H1 (cell line): ENCODE results near the gene TIFAB. TPM values are rescaled to one million over a fixed set of nuclear protein-coding genes. Genes with fewer than 3 reads are reported as not detected.
A peak's percentile ranks its signal among the peaks of the same experiment; 100 is the strongest.

Source experiments
- CTCF ChIA-PET: fragments of 300-600 bp; sonication (Branson Sonifier 250); formaldehyde crosslinking; loops from one replicate; lab custom pipeline; 2021; ENCODE audit not compliant: partially characterized antibody; lab: Charles Lee
- POLR2A ChIA-PET: fragments of 300-600 bp; sonication (Branson Sonifier 250); formaldehyde crosslinking; loops from one replicate; lab custom pipeline; 2021; ENCODE audit warnings: inconsistent platforms; ENCODE audit not compliant: partially characterized antibody; lab: Charles Lee
- DNase-seq, 2 experiments: peaks; one replicate each; pipeline versions ENCODE4 v3.0.0 to v3.0.0-alpha.2; 2010 to 2022; ENCODE audit warnings: low spot score in 2 of 2, low read depth in 1 of 2, mixed read lengths in 1 of 2
- FAIRE-seq: peaks from 2 replicates; lab custom pipeline; 2011; peaks lifted over from hg19 to GRCh38; lab: Jason Lieb, UNC
- H2AFZ ChIP-seq: 2 replicates; pipeline ENCODE4 v1.8.1; 2012; ENCODE audit warnings: low read length, inconsistent platforms
- H2AK5ac ChIP-seq: 2 replicates; pipeline ENCODE4 v1.6.1; 2013; ENCODE audit warnings: low read depth, low read length
- H2BK120ac ChIP-seq: replicated peaks from 2 replicates; pipeline ENCODE3; 2013; ENCODE audit warnings: low read depth, low read length, inconsistent platforms
- H2BK12ac ChIP-seq: 2 replicates; pipeline ENCODE4 v1.6.1; 2013; ENCODE audit warnings: low read depth, low read length
- H2BK15ac ChIP-seq: 2 replicates; pipeline ENCODE4 v1.6.1; 2013; ENCODE audit warnings: low read length
- H2BK20ac ChIP-seq: 2 replicates; pipeline ENCODE4 v1.6.1; 2013; ENCODE audit warnings: low read length
- H2BK5ac ChIP-seq: 2 replicates; pipeline ENCODE4 v1.6.1; 2013; ENCODE audit warnings: low read depth, low read length
- H3K14ac ChIP-seq: 2 replicates; pipeline ENCODE4 v1.6.1; 2013; ENCODE audit warnings: inconsistent platforms; ENCODE audit not compliant: insufficient read length
- H3K18ac ChIP-seq: 2 replicates; pipeline ENCODE4 v1.6.1; 2013; ENCODE audit warnings: low read length; ENCODE audit errors: extremely low read depth
- H3K23ac ChIP-seq: 2 replicates; pipeline ENCODE4 v1.6.1; 2013; ENCODE audit warnings: inconsistent platforms; ENCODE audit not compliant: insufficient read length
- H3K23me2 ChIP-seq: 2 replicates; pipeline ENCODE4 v1.6.1; 2013; ENCODE audit warnings: low read depth, low read length
- H3K27ac ChIP-seq: 2 replicates; pipeline ENCODE4 v1.6.1; 2011; ENCODE audit warnings: low read depth, low read length, inconsistent platforms
- H3K27me3 ChIP-seq, 4 experiments: replicated peaks in 1 of 4; 1 replicate in 1 of 4; 2 replicates in 3 of 4; pipeline versions ENCODE4 v1.6.1 to v1.8.1; 2011 to 2013; ENCODE audit warnings: low read length in 3 of 4, mild to moderate bottlenecking in 3 of 4, inconsistent platforms in 2 of 4, mixed read lengths in 2 of 4, moderate library complexity in 1 of 4; ENCODE audit not compliant: control insufficient read depth in 3 of 4, insufficient read depth in 3 of 4; ENCODE audit errors: extremely low read depth in 1 of 4
- H3K36me3 ChIP-seq, 4 experiments: 2 replicates each; pipeline versions ENCODE4 v1.6.1 to v1.8.1; 2011 to 2013; ENCODE audit warnings: mild to moderate bottlenecking in 4 of 4, low read length in 3 of 4, moderate library complexity in 2 of 4, control low read depth in 1 of 4, inconsistent platforms in 1 of 4; ENCODE audit not compliant: insufficient read depth in 4 of 4, control insufficient read depth in 2 of 4
- H3K4ac ChIP-seq: replicated peaks from 2 replicates; pipeline ENCODE3; 2013; ENCODE audit warnings: low read length, low read depth, mixed read lengths, inconsistent platforms; ENCODE audit not compliant: insufficient read length
- H3K4me1 ChIP-seq, 4 experiments: replicated peaks in 1 of 4; 1 replicate in 1 of 4; 2 replicates in 3 of 4; pipeline versions ENCODE4 v1.6.1 to v1.8.1; 2011 to 2013; ENCODE audit warnings: low read length in 3 of 4, inconsistent platforms in 2 of 4, mixed read lengths in 1 of 4; ENCODE audit not compliant: insufficient read depth in 4 of 4, control insufficient read depth in 3 of 4
- H3K4me2 ChIP-seq, 2 experiments: 2 replicates each; pipeline versions ENCODE4 v1.6.1 to v1.8.1; 2011 to 2013; ENCODE audit warnings: low read depth in 2 of 2, low read length in 2 of 2, control low read depth in 1 of 2, inconsistent platforms in 1 of 2, mild to moderate bottlenecking in 1 of 2; ENCODE audit not compliant: insufficient read depth in 1 of 2
- H3K4me3 ChIP-seq, 4 experiments: fragments of 200-600, 300-600 bp in 1 of 4; sonication (generic), shearing (Covaris generic), sonication (Bioruptor Twin) in 1 of 4; 2 replicates each; pipeline versions ENCODE4 v1.5.1 to v1.8.1; 2011 to 2016; ENCODE audit warnings: low read length in 4 of 4, low read depth in 3 of 4, control low read depth in 2 of 4, inconsistent platforms in 2 of 4, mild to moderate bottlenecking in 2 of 4, mixed read lengths in 1 of 4, moderate library complexity in 1 of 4; ENCODE audit not compliant: insufficient read depth in 2 of 4; ENCODE audit errors: extremely low read depth in 1 of 4
- H3K56ac ChIP-seq: replicated peaks from 2 replicates; pipeline ENCODE3; 2013; ENCODE audit warnings: low read depth, mild to moderate bottlenecking, mixed read lengths, low read length, inconsistent platforms; ENCODE audit not compliant: insufficient read length
- H3K79me1 ChIP-seq: 2 replicates; pipeline ENCODE4 v1.6.1; 2013; ENCODE audit warnings: low read depth, low read length, control low read depth
- H3K79me2 ChIP-seq, 2 experiments: 2 replicates each; pipeline versions ENCODE4 v1.6.1 to v1.8.1; 2012 to 2013; ENCODE audit warnings: low read length in 2 of 2, mild to moderate bottlenecking in 2 of 2, inconsistent platforms in 1 of 2; ENCODE audit not compliant: insufficient read depth in 2 of 2, control insufficient read depth in 1 of 2
- H3K9ac ChIP-seq, 4 experiments: replicated peaks in 1 of 4; 1 replicate in 1 of 4; 2 replicates in 3 of 4; pipeline versions ENCODE4 v1.6.1 to v1.8.1; 2011 to 2013; ENCODE audit warnings: low read depth in 3 of 4, low read length in 3 of 4, control low read depth in 2 of 4, mild to moderate bottlenecking in 2 of 4, moderate library complexity in 2 of 4, inconsistent platforms in 1 of 4; ENCODE audit errors: extremely low read depth in 1 of 4
- H3K9me3 ChIP-seq, 2 experiments: 2 replicates each; pipeline versions ENCODE4 v1.6.1 to v1.8.1; 2012 to 2013; ENCODE audit warnings: mild to moderate bottlenecking in 2 of 2, moderate library complexity in 2 of 2, control low read depth in 1 of 2, inconsistent platforms in 1 of 2, low read depth in 1 of 2, low read length in 1 of 2, mixed read lengths in 1 of 2; ENCODE audit not compliant: insufficient read depth in 2 of 2
- H4K20me1 ChIP-seq, 2 experiments: replicated peaks in 1 of 2; 2 replicates each; pipeline versions ENCODE3 to v1.8.1; 2011 to 2013; ENCODE audit warnings: inconsistent platforms in 2 of 2, low read length in 2 of 2, mild to moderate bottlenecking in 1 of 2; ENCODE audit not compliant: insufficient read depth in 2 of 2, control insufficient read depth in 1 of 2
- H4K5ac ChIP-seq: 2 replicates; pipeline ENCODE4 v1.6.1; 2013; ENCODE audit warnings: low read length, low read depth, mixed read lengths, inconsistent platforms; ENCODE audit not compliant: insufficient read length
- H4K8ac ChIP-seq: 2 replicates; pipeline ENCODE4 v1.8.0; 2013; ENCODE audit warnings: mild to moderate bottlenecking, moderate library complexity, low read length, inconsistent platforms; ENCODE audit not compliant: insufficient read depth; ENCODE audit errors: extremely low read depth
- H4K91ac ChIP-seq: replicated peaks from 2 replicates; pipeline ENCODE3; 2013; ENCODE audit warnings: low read length, mixed read lengths, inconsistent platforms; ENCODE audit not compliant: insufficient read length
- CBX8 ChIP-seq: fragments of 300-800, 300-1000 bp; sonication (generic); IDR thresholded peaks from 2 replicates; pipeline ENCODE4 v1.7.1; 2016; ENCODE audit warnings: low read depth, low read length, borderline replicate concordance
- POLR2A ChIP-seq, 2 experiments: IDR thresholded peaks; 1 replicate in 1 of 2; 2 replicates in 1 of 2; pipeline ENCODE4 v1.6.1; 2011; ENCODE audit warnings: low read depth in 2 of 2, low read length in 2 of 2, mild to moderate bottlenecking in 2 of 2; ENCODE audit errors: control extremely low read depth in 1 of 2
- WGBS, 2 experiments: shearing (Covaris generic) in 1 of 2; methylation state at CpG; one replicate each; pipeline versions ENCODE4 v1.1.6 to v1.1.7; 2013 to 2015; ENCODE audit warnings: low lambda C conversion rate in 2 of 2, mixed read lengths in 2 of 2, inconsistent platforms in 1 of 2, low coverage in 1 of 2, missing lambda C conversion rate in 1 of 2; ENCODE audit not compliant: insufficient replicate concordance in 2 of 2, insufficient coverage in 1 of 2, insufficient read length in 1 of 2; ENCODE audit errors: extremely low coverage in 1 of 2, missing lambda C conversion rate in 1 of 2; 5-methylcytosine and 5-hydroxymethylcytosine counted together
- polyA plus RNA-seq, 7 experiments: library from polyadenylated mRNA; depleted of rRNA in 3 of 7; stranded (reverse) in 5 of 7; unstranded in 2 of 7; fragments of >200 nt in 5 of 7; fragments of 200-250 nt in 2 of 7; gene quantifications; 1 replicate in 5 of 7; 2 replicates in 1 of 7; 4 replicates in 1 of 7; pipeline versions ENCODE4 v1.2.1 to v1.2.3, GENCODE V29; 2011 to 2013; ENCODE audit warnings: missing spikeins in 2 of 7, mixed read lengths in 2 of 7
- total RNA-seq: library from RNA; stranded (reverse); fragmentation: NEBNext Ultra II Directional; extraction: Animal tissue kit (Norgen Biotek cat#: 25700); gene quantifications from 2 replicates; pipeline ENCODE4 v1.2.1, GENCODE V29; 2021

TIFAB gene
- total and polyA plus RNA-seq, 2 of the 8 experiments (the other 6 are each of a cell fraction or from before 2014, with no cell fraction given): not detected

DNA sequence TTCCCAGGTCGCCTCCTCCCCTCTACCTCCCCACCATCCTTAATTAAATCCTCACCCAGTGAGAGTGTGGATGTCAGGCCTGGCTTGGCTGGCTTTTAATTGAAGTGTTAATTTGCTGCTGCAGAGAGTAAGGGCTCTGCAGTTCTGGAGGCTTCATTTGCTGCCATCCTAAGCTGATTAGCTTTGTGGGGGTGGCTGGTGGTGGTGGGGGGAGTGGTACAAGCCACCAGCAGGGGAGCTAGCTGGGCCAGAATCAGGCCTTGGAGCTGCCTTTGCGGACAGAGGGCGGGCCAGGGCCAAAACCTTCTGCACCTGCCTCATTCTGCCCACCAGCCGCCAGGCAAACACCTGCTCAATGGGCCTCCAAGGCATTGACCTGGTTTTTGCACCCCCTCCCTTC lies 26.8 kb upstream of the TIFAB start:
- CTCF ChIA-PET: interaction anchor here (0.6 to 9.3 kb wide), 15 partner anchors 9 to 401 kb away, joined by 3 to 122 read pairs (median 4); partner anchors contain the start of gene SLC25A48
- no peaks in the 10 kb centered on the region for H3K79me1 ChIP-seq
- peaks cover 8 to 85% (median 67%) of the 10 kb centered on the region in 4 experiments for H3K27me3 ChIP-seq
- no peaks in the 10 kb centered on the region for H3K9me3 ChIP-seq
- no peak overlapping the region for H4K8ac ChIP-seq
- H3K4me2 ChIP-seq: peak overlapping the region in 1 of 2 experiments; percentile 44; a peak in 1 of 4 replicates
- H3K4me1 ChIP-seq: peaks cover 0 to 18% (median 11%) of the 10 kb centered on the region in 4 experiments; a peak in 5 of 7 replicates
- no peak overlapping the region for H2BK20ac ChIP-seq
- no peak overlapping the region for H2BK5ac ChIP-seq
- no peak overlapping the region for H2BK15ac ChIP-seq
- POLR2A ChIA-PET: interaction anchor here (1.6 kb wide), 1 partner anchor 10 kb away, joined by 3 read pairs; no protein-coding TSS in a partner anchor
- H3K56ac ChIP-seq: no peak overlapping the region
- peaks cover 6% of the 10 kb centered on the region; the same call in 1 of the 2 replicates for H3K23me2 ChIP-seq
- H4K20me1 ChIP-seq: peaks cover 0 to 13% of the 10 kb centered on the region in 2 experiments
- H2BK120ac ChIP-seq: no peak overlapping the region
- H3K4me3 ChIP-seq: no peak overlapping the region
- DNase-seq (no peak), FAIRE-seq (no peak)
- no peak overlapping the region for H3K27ac ChIP-seq
- H3K9ac ChIP-seq: no peak overlapping the region
- no peak overlapping the region for H3K14ac ChIP-seq
- no peak overlapping the region for H2AFZ ChIP-seq
- no peaks in the 10 kb centered on the region for H3K36me3 ChIP-seq
- H3K4ac ChIP-seq: no peak overlapping the region
- no peak overlapping the region for H4K91ac ChIP-seq
- H2BK12ac ChIP-seq: no peak overlapping the region
- 49% methylated on average over 4 of the region's 4 CpGs; no CpG with 5 or more reads in 1 of the 2 experiments for WGBS, 2 experiments
- no peak overlapping the region for H3K18ac ChIP-seq
- H3K79me2 ChIP-seq: no peaks in the 10 kb centered on the region
- H2AK5ac ChIP-seq: no peak overlapping the region
- no peak overlapping the region for H4K5ac ChIP-seq
- no peak overlapping the region for H3K23ac ChIP-seq
- TF ChIP-seq POLR2A (IDR thresholded peaks at IDR 0.05; ENCODE audit: control extremely low read depth in 1 of 2, low read depth in 2 of 2, low read length in 2 of 2) (no peak), CBX8 (no peak)
